ENCODE measurements around the gene COL15A1.

The COL15A1 gene

DNA sequence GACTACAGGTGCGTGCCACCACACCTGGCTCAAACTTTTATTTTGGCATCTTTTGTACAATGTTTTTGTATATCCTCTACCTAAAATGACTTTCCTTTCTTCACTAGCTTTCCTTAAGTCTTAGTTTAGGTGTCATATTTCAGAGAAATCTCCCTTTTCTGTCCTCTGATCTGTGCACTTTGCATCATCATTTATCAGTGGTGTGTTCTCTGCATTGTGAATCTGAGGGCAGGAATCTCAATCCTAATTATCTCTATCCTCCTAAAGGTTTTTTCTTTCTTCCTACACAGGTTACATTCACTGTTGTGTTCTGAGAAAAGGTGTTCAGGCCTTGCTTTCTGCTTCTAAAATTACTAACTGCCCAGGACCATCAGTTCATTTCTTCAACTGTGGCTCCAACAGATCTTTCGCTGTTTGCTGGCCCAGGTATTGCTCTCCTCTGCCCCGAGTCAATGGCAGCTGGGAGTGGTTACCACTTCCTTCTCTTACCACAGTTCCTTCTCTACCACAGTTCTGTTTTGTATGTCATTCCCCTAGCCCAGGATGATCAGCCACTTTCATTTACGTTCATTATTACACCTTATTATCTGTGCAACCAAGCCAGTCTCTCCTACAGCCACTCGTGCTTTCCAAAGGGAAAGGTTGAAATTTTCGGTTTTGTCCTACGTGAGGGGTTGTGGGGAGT is 175.2 kb downstream of the COL15A1 start:
- peak; percentile 50 to 62 for DNase-seq

DNA sequence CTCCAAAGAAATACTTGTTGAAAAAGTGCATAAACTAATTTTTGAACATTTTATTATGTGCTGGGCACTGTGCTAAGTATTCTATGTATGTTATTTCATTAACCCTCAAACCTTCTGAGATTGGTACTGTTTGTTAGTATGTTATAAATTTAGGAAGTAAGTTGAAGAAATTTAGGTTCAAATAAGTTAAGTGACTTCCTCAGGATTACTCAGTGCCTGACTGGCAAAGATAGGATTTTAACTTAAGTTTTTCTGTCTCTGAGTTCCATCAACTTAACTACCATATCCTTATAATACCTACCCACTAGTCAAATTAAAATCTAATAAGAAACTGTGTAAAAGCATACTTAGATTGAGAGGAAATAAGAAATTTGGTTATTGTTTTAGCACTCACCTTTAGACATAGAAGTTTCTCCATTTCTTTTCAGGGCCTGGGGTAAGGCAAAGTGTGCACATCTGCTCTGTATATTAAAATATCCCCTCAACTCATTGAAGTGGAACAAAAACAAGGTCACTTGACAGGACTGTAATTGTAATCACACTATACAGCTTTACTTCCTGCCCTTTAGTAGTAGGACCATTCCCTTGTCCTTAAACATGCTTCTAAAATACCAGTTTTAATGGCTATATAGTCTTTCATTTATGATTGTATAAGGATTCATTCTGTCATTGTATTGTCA is 176.4 kb downstream of the COL15A1 start:
- no peak for DNase-seq
